Stomach (tissue), 9 donors: ENCODE measurements around the gene C4BPA. TPM values are rescaled to one million over a fixed set of nuclear protein-coding genes. Genes with fewer than 3 reads are reported as not detected.

ENCODE experiments used
- DNase-seq, 2 donors: peaks; one replicate each; pipeline versions ENCODE4 v3.0.0 to v3.0.0-alpha.2; 2013 to 2019
- H3K27ac ChIP-seq, 5 donors: fragments of 200-600 bp in 4 of 5; sonication (generic) in 4 of 5; one replicate each; pipeline ENCODE4 v1.5.1; 2013 to 2019; ENCODE audit warnings: mild to moderate bottlenecking in 1 of 5, moderate library complexity in 1 of 5
- H3K27me3 ChIP-seq, 3 donors: fragments of 200-600 bp; sonication (generic); one replicate each; pipeline ENCODE4 v1.5.1; 2017 to 2019; ENCODE audit warnings: mixed run types in 1 of 3
- H3K36me3 ChIP-seq, 4 donors: fragments of 200-600 bp; sonication (generic); 1 replicate in 3 of 4; 2 replicates in 1 of 4; pipeline ENCODE4 v1.5.1; 2016 to 2019
- H3K4me1 ChIP-seq, 4 donors: fragments of 200-600 bp; sonication (generic); one replicate each; pipeline ENCODE4 v1.5.1; 2016 to 2019
- H3K4me3 ChIP-seq, 4 donors: fragments of 200-600 bp; sonication (generic) in 3 of 4; one replicate each; pipeline ENCODE4 v1.5.1; 2016 to 2019; ENCODE audit warnings: mild to moderate bottlenecking in 1 of 4
- H3K9me3 ChIP-seq, 4 donors: fragments of 200-600 bp; sonication (generic); one replicate each; pipeline ENCODE4 v1.5.1; 2016 to 2019
- EP300 ChIP-seq: sonication (generic); formaldehyde crosslinking; IDR thresholded peaks from one replicate; pipeline ENCODE4 v1.6.1; 2017; ENCODE audit warnings: antibody characterized with exemption
- POLR2A ChIP-seq, 4 donors: fragments of 450-650 bp; IDR thresholded peaks; one replicate each; pipeline ENCODE4 v1.6.1; 2016; ENCODE audit warnings: antibody characterized with exemption in 4 of 4, control low read depth in 2 of 4, mild to moderate bottlenecking in 1 of 4, moderate library complexity in 1 of 4
- POLR2AphosphoS5 ChIP-seq, 3 donors: sonication (generic); formaldehyde crosslinking; IDR thresholded peaks; one replicate each; pipeline ENCODE4 v1.6.1; 2016; ENCODE audit warnings: antibody characterized with exemption in 3 of 3
- WGBS, 5 donors: extraction: QIAGEN DNeasy Blood & Tissue Kit in 3 of 5; methylation state at CpG; one replicate each; pipeline versions ENCODE4 v1.1.5 to v1.1.7; 2013 to 2018; 5-methylcytosine and 5-hydroxymethylcytosine counted together
- intact Hi-C: fragments of 100-400 bp; cut with DNase I; formaldehyde crosslinking; loops from one replicate; pipeline ENCODE4 v1.15.1; 2023; ENCODE audit warnings: low total_unique reads
- polyA plus RNA-seq, 3 donors: library from polyadenylated mRNA; stranded (reverse); fragments of 200-250 nt; gene quantifications; one replicate each; pipeline ENCODE4 v1.2.3, GENCODE V29; 2013
- total RNA-seq, 5 donors: library from RNA; depleted of rRNA; stranded (reverse); fragments of >200 nt; gene quantifications; one replicate each; pipeline versions ENCODE4 v1.1.0 to v1.2.3, GENCODE V29; 2014 to 2016
- TF ChIP-seq, protein P1 (sequence below), 7 experiments: fragments of 450-650 bp in 4 of 7; fragments of 200-600 bp in 3 of 7; sonication (generic) in 3 of 7; IDR thresholded peaks; one replicate each; pipeline ENCODE4 v1.5.1; 2016 to 2019; ENCODE audit warnings: antibody characterized with exemption in 7 of 7, control low read depth in 2 of 7, mild to moderate bottlenecking in 1 of 7
- donor health status: healthy with polysubstance abuse.
- donor health status: Bipolar disorder and iron deficiency.
- donor health status: healthy.

C4BPA gene
- total and polyA plus RNA-seq, 8 donors = 1.2 to 24.6 (median 2.5) TPM; not detected in 5

DNA sequence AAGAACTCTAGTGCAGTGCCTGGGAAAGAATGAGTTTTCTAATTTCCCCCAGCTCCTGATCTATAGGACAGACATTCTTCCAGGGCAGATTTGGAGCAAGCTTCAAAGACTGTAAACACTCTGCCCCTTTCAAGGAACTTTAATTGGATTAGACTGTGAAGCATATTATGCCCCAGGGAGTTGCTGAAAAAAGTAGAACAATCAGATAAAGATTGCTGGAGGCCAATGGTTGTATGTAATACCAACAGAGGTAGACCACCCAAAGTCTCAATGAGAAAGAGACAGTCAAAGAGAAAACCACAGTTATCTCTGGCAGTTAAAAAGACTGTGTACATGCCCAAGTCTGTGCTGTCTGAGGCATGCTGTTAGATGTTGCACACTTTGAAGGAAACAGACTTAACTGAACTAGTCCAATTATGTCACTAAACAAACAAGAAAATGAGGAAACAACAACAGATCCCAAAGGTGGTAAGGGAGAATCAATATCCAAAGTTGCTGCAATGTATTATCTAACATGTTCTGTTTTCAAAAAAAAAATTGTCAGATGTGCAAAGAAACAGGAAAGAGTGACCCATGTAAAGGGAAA, 24.4 kb downstream of the C4BPA start:
- intact Hi-C loops = no loop called here
- peaks cover 0 to 15% (median 0%) of the 10 kb centered on the region in 4 donors for H3K36me3 ChIP-seq
- no peaks in the 10 kb centered on the region for H3K27me3 ChIP-seq
- no peaks in the 10 kb centered on the region for H3K4me1 ChIP-seq
- H3K4me3 ChIP-seq = no peak overlapping the region
- H3K27ac ChIP-seq = no peak overlapping the region
- peaks cover 5 to 37% (median 27%) of the 10 kb centered on the region in 4 donors for H3K9me3 ChIP-seq
- no peak for DNase-seq
- no peak for TF ChIP-seq POLR2AphosphoS5 (IDR thresholded peaks at IDR 0.05)
- TF ChIP-seq, protein P1, sequence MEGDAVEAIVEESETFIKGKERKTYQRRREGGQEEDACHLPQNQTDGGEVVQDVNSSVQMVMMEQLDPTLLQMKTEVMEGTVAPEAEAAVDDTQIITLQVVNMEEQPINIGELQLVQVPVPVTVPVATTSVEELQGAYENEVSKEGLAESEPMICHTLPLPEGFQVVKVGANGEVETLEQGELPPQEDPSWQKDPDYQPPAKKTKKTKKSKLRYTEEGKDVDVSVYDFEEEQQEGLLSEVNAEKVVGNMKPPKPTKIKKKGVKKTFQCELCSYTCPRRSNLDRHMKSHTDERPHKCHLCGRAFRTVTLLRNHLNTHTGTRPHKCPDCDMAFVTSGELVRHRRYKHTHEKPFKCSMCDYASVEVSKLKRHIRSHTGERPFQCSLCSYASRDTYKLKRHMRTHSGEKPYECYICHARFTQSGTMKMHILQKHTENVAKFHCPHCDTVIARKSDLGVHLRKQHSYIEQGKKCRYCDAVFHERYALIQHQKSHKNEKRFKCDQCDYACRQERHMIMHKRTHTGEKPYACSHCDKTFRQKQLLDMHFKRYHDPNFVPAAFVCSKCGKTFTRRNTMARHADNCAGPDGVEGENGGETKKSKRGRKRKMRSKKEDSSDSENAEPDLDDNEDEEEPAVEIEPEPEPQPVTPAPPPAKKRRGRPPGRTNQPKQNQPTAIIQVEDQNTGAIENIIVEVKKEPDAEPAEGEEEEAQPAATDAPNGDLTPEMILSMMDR (IDR thresholded peaks at IDR 0.05) = no peak
- TF ChIP-seq POLR2A (IDR thresholded peaks at IDR 0.05) = no peak
- TF ChIP-seq EP300 = no peak

DNA sequence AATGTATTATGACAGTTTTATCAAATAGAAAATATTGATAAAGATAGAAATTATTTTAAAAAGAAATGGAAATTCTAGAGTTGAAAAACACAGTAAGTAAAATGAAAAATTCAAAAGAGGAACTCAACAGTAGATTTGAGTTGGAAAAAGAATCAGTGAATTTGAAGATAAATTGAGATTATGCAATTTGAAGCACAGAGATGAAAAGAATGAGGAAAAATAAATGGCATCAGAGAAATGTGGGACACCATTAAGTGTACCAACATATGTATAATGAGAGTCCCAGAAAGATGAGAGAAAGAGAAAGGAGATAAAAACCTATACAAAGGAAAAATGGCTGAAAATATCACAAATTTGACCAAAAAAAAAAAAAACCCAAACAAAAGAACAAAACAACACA, 25.0 kb downstream of the C4BPA start:
- peaks cover 5 to 37% (median 27%) of the 10 kb centered on the region in 4 donors for H3K9me3 ChIP-seq
- DNase-seq = no peak
- H3K4me1 ChIP-seq = no peaks in the 10 kb centered on the region
- intact Hi-C loops = no loop called here
- no peaks in the 10 kb centered on the region for H3K27me3 ChIP-seq
- peaks cover 0 to 15% (median 0%) of the 10 kb centered on the region in 4 donors for H3K36me3 ChIP-seq
- H3K4me3 ChIP-seq = no peak overlapping the region
- TF ChIP-seq POLR2AphosphoS5 (IDR thresholded peaks at IDR 0.05) (no peak), EP300 (no peak)
- H3K27ac ChIP-seq = no peak overlapping the region

DNA sequence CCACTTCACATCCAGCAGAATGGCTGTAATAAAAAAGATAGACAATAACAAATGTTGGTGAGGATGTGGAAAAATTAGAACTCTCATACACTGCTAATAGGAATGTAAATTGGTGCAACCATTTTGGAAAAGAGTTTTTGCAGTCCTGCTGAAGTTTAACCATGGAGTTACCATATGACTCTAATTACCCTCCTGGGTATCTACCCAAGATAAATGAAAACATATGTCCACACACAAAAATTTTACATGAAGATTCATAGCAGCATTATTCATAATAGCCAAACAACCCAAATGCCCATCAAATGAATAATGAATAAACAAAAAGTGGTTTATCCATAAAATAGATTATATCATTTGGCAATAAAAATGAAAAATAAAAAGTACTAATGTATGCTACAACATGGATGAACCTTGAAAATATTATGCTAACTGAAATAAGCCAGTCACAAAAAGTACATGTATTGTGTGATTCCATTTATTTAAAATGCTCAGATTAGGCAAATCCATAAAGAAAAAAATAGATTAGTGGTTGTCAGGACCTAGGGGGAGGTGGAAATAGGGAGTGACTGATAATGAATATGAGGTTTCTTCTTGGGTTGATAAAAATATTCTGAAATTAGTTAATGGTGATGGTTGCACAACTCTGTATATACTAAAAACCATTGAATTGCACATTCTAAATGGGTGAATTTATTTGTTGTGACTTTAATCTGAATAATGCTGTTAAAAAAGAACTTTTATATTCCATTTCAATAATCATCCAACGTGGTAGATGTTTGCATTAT, 26.4 kb downstream of the C4BPA start:
- WGBS, 5 donors = 46 to 58% (median 47%) methylated on average over 1 of the region's 1 CpG
- H3K27ac ChIP-seq = no peak overlapping the region
- peaks cover 0 to 11% (median 0%) of the 10 kb centered on the region in 4 donors for H3K36me3 ChIP-seq
- H3K9me3 ChIP-seq = peaks cover 5 to 35% (median 26%) of the 10 kb centered on the region in 4 donors
- DNase-seq = no peak
- no peaks in the 10 kb centered on the region for H3K27me3 ChIP-seq
- TF ChIP-seq POLR2A (IDR thresholded peaks at IDR 0.05) (no peak), POLR2AphosphoS5 (IDR thresholded peaks at IDR 0.05) (no peak), EP300 (no peak)
- TF ChIP-seq, protein P1 (IDR thresholded peaks at IDR 0.05) = no peak
- no peaks in the 10 kb centered on the region for H3K4me1 ChIP-seq
- H3K4me3 ChIP-seq = no peak overlapping the region
- intact Hi-C loops = no loop called here

DNA sequence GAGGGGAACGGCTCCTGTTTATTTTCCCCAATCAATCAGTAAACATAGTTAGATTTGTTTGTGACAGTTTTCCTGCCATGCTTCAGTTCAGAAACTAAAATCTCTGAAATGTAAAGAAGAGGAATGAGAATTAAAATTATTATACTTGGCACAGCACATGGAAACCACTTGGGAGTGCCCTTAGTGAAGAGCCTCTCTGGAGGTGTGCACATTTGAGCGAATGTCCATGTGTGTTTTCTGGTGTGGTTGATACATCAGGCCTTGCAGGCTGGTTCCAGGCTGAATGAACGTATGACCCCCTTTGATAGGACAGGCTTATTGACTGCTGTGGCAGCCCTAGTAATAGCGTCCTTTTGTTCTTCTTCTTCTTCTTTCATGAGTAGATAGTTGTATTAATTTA, 27.1 kb downstream of the C4BPA start:
- TF ChIP-seq EP300 = no peak
- TF ChIP-seq, protein P1 (IDR thresholded peaks at IDR 0.05) = no peak
- TF ChIP-seq POLR2A (IDR thresholded peaks at IDR 0.05) = no peak
- no peak for TF ChIP-seq POLR2AphosphoS5 (IDR thresholded peaks at IDR 0.05)
- Histone ChIP-seq H3K27ac (no peak overlapping the region), H3K9me3 (peaks cover 5 to 32% (median 24%) of the 10 kb centered on the region in 4 donors), H3K27me3 (no peaks in the 10 kb centered on the region), H3K4me3 (no peak overlapping the region), H3K4me1 (no peaks in the 10 kb centered on the region), H3K36me3 (peaks cover 0 to 10% (median 0%) of the 10 kb centered on the region in 4 donors)
- DNase-seq = no peak
- intact Hi-C loops = no loop called here
- WGBS, 5 donors = 79 to 86% (median 82%) methylated on average over 4 of the region's 4 CpGs

DNA sequence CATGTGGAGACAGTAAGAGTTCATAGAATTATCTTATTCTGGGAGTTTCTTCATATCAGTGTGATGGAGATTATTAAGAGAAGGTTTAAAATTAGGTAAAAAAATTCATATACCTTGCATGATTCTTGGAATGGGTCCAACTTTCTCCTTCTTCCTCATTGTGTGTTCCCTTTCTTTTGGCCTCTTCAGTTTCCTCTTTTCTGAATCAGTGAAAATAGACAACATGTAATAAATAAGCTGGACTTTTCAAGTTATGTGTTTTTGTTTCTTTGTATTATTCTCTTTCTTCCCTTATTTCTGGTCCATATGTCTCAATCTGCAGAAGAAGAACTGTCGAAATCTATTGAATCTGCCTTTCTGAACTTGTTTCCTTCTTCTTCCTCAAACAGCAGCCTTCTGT, 30.5 kb downstream of the C4BPA start:
- intact Hi-C loops = no loop called here
- no peak for DNase-seq
- H3K27ac ChIP-seq = no peak overlapping the region
- H3K9me3 ChIP-seq = peaks cover 0 to 9% (median 5%) of the 10 kb centered on the region in 4 donors
- H3K27me3 ChIP-seq = no peaks in the 10 kb centered on the region
- WGBS, 5 donors = 77 to 91% (median 89%) methylated on average over 1 of the region's 1 CpG
- no peaks in the 10 kb centered on the region for H3K4me1 ChIP-seq
- no peak overlapping the region for H3K4me3 ChIP-seq
- no peaks in the 10 kb centered on the region for H3K36me3 ChIP-seq
- TF ChIP-seq EP300 (no peak), POLR2A (IDR thresholded peaks at IDR 0.05) (no peak), POLR2AphosphoS5 (IDR thresholded peaks at IDR 0.05) (no peak)
- TF ChIP-seq, protein P1 (IDR thresholded peaks at IDR 0.05) = no peak
